H1 (cell line): ENCODE measurements around the gene SNX32. TPM values are rescaled to one million over a fixed set of nuclear protein-coding genes. Genes with fewer than 3 reads are reported as not detected.

Experiments used
- EP300 ChIP-seq, 2 experiments: IDR thresholded peaks; 1 replicate in 1 of 2; 2 replicates in 1 of 2; pipeline ENCODE4 v1.6.1; 2011 to 2012; ENCODE audit warnings: low read depth in 2 of 2, low read length in 2 of 2, mild to moderate bottlenecking in 2 of 2, borderline replicate concordance in 1 of 2, inconsistent platforms in 1 of 2, moderate library complexity in 1 of 2
- polyA plus RNA-seq, 7 experiments: library from polyadenylated mRNA; depleted of rRNA in 3 of 7; stranded (reverse) in 5 of 7; unstranded in 2 of 7; fragments of >200 nt in 5 of 7; fragments of 200-250 nt in 2 of 7; gene quantifications; 1 replicate in 5 of 7; 2 replicates in 1 of 7; 4 replicates in 1 of 7; pipeline versions ENCODE4 v1.2.1 to v1.2.3, GENCODE V29; 2011 to 2013; ENCODE audit warnings: missing spikeins in 2 of 7, mixed read lengths in 2 of 7
- total RNA-seq: library from RNA; stranded (reverse); fragmentation: NEBNext Ultra II Directional; extraction: Animal tissue kit (Norgen Biotek cat#: 25700); gene quantifications from 2 replicates; pipeline ENCODE4 v1.2.1, GENCODE V29; 2021
- TF ChIP-seq, protein P1 (sequence below), 3 experiments: IDR thresholded peaks; 1 replicate in 2 of 3; 2 replicates in 1 of 3; pipeline versions ENCODE4 v1.5.1 to v1.6.1; 2011; ENCODE audit warnings: low read length in 3 of 3, mild to moderate bottlenecking in 3 of 3, inconsistent platforms in 2 of 3, low read depth in 1 of 3, moderate library complexity in 1 of 3; ENCODE audit not compliant: insufficient read depth in 1 of 3; ENCODE audit errors: control extremely low read depth in 1 of 3

The SNX32 gene
- total and polyA plus RNA-seq, 2 of the 8 experiments (the other 6 are each of a cell fraction or from before 2014, with no cell fraction given) = 0.76 to 2.2 TPM

DNA sequence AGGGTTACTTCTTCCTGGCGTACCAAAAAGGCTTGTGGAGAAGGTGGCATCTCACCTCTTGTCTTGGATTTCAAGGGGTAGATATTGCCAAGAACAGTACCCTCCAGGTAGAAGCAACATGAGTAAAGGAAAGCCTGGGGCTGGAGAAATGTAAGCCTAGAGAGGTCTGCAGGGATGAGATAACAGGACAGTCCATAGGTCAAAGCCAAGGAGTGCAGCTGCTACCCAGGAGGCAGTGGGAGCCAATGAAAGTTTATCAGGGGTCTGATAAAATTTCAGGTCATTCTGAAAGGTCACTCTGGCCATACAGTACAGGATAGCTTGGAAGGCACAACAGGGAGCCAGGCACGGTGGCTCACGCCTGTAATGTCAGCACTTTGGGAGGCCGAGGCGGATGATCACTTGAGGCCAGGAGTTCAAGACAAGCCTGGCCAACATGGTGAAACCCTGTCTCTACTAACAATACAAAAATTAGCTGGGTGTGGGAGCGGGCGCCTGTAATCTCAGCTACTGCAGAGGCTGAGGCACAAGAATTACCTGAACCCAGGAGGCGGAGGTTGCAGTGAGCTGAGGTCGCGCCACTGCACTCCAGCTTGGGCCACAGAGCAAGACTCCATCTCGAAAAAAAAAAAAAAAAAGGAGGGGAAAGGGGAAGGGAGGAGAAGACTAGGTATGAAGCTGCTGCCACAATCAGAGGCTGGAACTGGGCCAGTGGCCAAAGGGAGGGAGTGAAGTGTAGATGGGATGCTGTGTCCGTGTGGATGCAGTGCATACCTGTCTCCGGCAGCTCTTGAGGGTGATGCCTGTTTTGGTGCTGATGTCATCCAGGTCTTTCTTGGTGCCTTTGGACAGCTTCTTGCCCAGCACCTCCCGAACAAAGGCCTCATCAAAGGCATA, 53.3 kb downstream of the SNX32 start (continued):
- TF ChIP-seq, protein P1, sequence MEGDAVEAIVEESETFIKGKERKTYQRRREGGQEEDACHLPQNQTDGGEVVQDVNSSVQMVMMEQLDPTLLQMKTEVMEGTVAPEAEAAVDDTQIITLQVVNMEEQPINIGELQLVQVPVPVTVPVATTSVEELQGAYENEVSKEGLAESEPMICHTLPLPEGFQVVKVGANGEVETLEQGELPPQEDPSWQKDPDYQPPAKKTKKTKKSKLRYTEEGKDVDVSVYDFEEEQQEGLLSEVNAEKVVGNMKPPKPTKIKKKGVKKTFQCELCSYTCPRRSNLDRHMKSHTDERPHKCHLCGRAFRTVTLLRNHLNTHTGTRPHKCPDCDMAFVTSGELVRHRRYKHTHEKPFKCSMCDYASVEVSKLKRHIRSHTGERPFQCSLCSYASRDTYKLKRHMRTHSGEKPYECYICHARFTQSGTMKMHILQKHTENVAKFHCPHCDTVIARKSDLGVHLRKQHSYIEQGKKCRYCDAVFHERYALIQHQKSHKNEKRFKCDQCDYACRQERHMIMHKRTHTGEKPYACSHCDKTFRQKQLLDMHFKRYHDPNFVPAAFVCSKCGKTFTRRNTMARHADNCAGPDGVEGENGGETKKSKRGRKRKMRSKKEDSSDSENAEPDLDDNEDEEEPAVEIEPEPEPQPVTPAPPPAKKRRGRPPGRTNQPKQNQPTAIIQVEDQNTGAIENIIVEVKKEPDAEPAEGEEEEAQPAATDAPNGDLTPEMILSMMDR (IDR thresholded peaks at IDR 0.05; ENCODE audit: control extremely low read depth in 1 of 3, insufficient read depth in 1 of 3, low read depth in 1 of 3, low read length in 3 of 3) = no peak
- no peak for TF ChIP-seq EP300 (IDR thresholded peaks at IDR 0.05; ENCODE audit: borderline replicate concordance in 1 of 2, low read depth in 2 of 2, low read length in 2 of 2)
